NT2/D1 (cell line): Measurements from ENCODE around the gene C1QTNF5.

Source experiments
- DNase-seq: peaks from one replicate; pipeline ENCODE4 v3.0.0-alpha.2; 2011; ENCODE audit warnings: low read depth, low spot score
- H3K27me3 ChIP-seq: 2 replicates; pipeline ENCODE4 v1.6.0; 2011; ENCODE audit warnings: mild to moderate bottlenecking; ENCODE audit not compliant: insufficient read length, insufficient read depth
- H3K36me3 ChIP-seq: 2 replicates; pipeline ENCODE4 v1.6.1; 2011; ENCODE audit warnings: mild to moderate bottlenecking, low read length, mixed read lengths; ENCODE audit not compliant: insufficient read depth, insufficient read length
- H3K4me1 ChIP-seq: 2 replicates; pipeline ENCODE4 v1.5.1; 2011; ENCODE audit not compliant: insufficient read depth, insufficient read length
- H3K4me3 ChIP-seq: 2 replicates; pipeline ENCODE4 v1.5.1; 2011; ENCODE audit warnings: low read depth; ENCODE audit not compliant: insufficient read length
- H3K9ac ChIP-seq: 2 replicates; pipeline ENCODE4 v1.6.0; 2011; ENCODE audit warnings: low read depth; ENCODE audit not compliant: insufficient read length
- H3K9me3 ChIP-seq: 2 replicates; pipeline ENCODE4 v1.5.1; 2011; ENCODE audit warnings: mild to moderate bottlenecking, low read length; ENCODE audit not compliant: insufficient read depth
- SUZ12 ChIP-seq: IDR thresholded peaks from 2 replicates; pipeline ENCODE4 v1.6.1; 2011; ENCODE audit not compliant: insufficient read length, insufficient read depth; ENCODE audit errors: extremely low read depth
- YY1 ChIP-seq: IDR thresholded peaks from 2 replicates; pipeline ENCODE4 v1.6.1; 2011; ENCODE audit not compliant: insufficient read length, insufficient read depth
- ZNF274 ChIP-seq: IDR thresholded peaks from 2 replicates; pipeline ENCODE4 v1.6.1; 2011; ENCODE audit warnings: mild to moderate bottlenecking, low read depth, low read length

The C1QTNF5 gene

DNA sequence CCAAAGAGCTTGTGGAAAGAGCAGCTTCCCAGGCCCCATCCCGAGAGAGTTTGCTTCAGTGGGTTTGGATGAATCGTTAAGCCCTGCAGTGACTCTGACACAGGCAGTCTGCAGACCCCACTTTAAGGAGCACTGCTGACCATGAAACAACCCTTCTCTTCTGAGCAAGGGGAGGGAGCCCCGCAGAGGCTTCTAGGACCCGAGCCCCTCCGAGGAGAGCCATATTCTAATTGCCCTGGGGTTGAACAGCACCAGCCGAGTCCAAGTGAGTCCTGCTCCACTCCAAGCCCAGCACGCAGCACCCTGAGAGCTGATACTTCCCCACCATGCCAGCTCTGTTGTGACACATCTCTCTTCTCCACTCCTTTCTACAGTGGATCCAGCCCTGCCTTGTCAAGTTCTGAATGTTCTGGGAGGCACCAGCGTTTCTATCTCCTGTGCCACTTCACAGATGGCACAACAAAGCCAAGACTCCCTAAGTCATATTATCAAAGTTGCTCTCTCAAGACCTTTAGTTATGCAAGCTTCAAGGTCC, 30.5 kb upstream of the C1QTNF5 start:
- no peak overlapping the region for H3K9ac ChIP-seq
- no peaks in the 10 kb centered on the region for H3K36me3 ChIP-seq
- peaks cover 38% of the 10 kb centered on the region for H3K4me1 ChIP-seq
- H3K4me3 ChIP-seq, result no peak overlapping the region
- H3K27me3 ChIP-seq, result no peaks in the 10 kb centered on the region
- H3K9me3 ChIP-seq, result no peaks in the 10 kb centered on the region
- no peak for DNase-seq
- TF ChIP-seq YY1, result no peak
- no peak for TF ChIP-seq ZNF274
- TF ChIP-seq SUZ12, result no peak

DNA sequence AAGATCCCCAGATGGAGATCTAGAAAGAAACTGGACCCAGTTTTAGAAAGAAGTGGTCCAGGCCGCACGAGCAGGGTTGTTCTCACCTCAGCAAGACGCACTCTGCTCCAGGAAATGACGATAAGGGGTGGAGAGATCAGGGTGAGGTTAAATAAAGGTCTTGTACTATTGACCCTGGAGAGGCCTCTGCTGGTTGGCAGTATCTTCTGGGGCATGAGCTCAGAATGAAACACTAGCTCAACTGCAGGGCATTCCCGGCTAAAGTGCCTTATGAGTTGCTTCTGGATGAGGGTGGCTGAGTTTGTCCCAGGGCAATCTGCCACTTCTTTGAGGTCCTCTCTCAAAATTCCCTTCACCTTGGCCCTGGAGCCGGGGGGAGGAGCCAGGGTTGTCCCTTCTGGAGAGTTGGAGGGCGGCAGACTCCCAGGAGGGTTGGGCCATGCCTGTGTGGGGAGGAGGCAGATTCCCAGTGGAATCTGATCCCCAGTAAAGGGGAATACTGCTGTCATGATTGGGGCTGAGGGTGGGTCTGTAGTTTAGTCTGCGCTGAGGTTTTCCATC, 29.9 kb upstream of the C1QTNF5 start:
- Histone ChIP-seq H3K9me3 (no peaks in the 10 kb centered on the region), H3K27me3 (no peaks in the 10 kb centered on the region), H3K36me3 (no peaks in the 10 kb centered on the region), H3K4me3 (no peak overlapping the region), H3K9ac (no peak overlapping the region), H3K4me1 (peaks cover 33% of the 10 kb centered on the region)
- DNase-seq, result no peak
- no peak for TF ChIP-seq SUZ12
- no peak for TF ChIP-seq YY1
- TF ChIP-seq ZNF274, result no peak

DNA sequence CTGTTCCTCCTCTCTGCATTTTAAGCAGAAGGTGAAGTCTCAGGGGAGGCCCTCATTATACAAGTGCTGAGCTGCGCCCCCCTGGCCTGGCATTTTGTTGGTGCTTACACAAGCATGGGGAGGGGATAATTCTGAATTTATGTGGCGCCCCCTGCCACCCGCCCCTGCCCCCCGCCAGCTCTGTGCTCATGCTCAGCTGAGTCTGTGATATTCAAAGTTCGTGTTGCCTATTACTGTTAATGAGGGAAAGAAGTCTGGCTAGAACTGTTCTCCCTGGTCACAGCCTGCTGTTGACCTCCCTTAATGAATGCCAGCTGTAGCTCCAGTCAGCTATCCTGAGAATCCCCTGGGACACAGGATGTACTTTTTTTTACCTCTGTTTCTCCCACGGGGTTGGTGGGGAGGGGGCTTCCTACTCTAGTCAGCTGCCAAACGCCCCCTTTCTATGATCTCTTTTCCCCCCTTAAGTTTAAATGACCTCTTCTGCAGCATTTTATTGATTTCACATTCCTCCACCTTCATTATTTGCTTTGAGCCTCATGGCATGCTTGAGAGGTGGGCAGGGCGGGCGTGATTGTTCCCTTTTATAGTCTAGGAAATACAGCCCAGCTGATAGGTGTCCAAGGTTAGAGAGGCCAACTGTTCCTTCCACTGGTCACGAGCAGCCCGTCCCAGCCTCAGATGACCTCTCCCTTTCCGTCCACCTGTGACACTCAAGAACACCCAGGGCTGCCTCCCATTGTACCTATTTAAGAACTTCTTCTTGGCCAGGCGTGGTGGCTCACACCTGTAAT, 28.6 kb upstream of the C1QTNF5 start:
- Histone ChIP-seq H3K4me1 (peaks cover 27% of the 10 kb centered on the region), H3K4me3 (no peak overlapping the region), H3K9ac (no peak overlapping the region), H3K36me3 (no peaks in the 10 kb centered on the region), H3K27me3 (peaks cover 10% of the 10 kb centered on the region), H3K9me3 (no peaks in the 10 kb centered on the region)
- no peak for TF ChIP-seq YY1
- no peak for DNase-seq

DNA sequence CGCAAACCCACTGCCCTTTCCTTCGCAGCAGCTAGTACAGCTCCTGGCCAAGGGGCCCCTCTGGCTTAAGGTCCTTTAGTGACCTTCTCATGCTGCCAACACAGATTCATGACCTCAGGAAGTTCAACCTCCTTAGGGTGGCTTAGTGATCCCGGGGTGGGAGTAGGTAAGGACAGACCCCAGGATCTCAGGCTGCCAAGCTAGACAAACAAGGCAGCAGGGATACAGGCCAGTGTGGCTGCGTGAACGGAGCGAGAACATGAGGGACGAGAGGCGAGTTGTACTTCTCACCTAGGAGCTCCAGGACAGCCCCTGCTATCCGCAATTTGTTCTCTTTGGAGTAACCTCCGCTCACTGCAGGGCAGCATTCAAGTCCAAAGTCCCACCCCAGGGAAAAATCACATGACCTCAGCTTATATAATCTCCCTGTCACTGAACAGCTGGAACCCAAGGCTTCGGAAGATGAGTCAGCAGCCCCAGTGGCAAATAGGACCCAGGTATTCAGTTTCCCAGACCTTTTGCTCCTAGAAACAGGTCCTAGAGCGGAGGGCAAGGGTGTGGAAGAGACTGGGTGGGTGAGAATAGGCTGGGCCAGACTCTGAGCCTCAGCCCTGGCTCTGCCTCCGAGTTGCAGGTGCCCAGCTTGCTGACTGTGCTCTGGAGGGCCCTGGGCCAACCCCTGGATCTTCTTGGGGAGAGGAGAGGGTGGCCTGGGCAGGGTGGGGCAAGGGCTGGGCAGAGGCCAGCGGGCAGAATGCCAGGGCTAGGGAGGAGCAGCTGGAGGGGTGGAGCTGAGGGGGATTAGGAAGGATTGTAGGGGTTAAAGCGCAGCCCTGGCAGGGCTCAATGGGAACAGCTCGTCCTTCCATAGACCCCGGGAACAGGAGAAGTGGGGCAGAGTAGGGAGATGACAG, 27.7 kb upstream of the C1QTNF5 start:
- peak overlapping the region; percentile 42 for H3K9ac ChIP-seq
- peaks cover 22% of the 10 kb centered on the region for H3K4me1 ChIP-seq
- H3K9me3 ChIP-seq, result no peaks in the 10 kb centered on the region
- no peak overlapping the region for H3K4me3 ChIP-seq
- TF ChIP-seq ZNF274, result no peak
- no peak for TF ChIP-seq YY1
- TF ChIP-seq SUZ12, result no peak
- no peaks in the 10 kb centered on the region for H3K36me3 ChIP-seq
- H3K27me3 ChIP-seq, result peaks cover 15% of the 10 kb centered on the region
- DNase-seq, result no peak

DNA sequence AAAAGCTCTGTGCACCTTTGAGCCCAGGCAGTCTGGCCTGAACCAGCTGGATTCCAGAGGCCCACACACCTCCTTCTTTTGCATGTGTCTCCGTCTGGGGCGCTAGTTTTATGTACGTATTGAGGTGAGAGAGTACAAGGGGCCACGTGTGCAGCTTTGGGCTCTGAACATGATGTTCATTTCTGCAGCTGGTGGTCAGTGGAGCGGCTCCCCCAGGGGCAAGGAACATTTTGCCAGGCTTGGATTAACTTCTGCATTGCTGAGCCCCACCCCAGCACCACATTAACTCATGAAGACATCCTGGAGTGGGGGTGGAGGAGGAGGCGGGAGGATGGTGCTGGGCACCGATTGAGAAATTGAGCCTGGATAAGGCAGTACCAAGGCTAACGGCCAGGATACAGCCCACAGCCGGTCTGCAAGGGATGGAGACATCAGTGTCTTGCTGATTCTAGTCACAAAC, 27.0 kb upstream of the C1QTNF5 start:
- DNase-seq, result no peak
- no peaks in the 10 kb centered on the region for H3K9me3 ChIP-seq
- H3K4me3 ChIP-seq, result no peak overlapping the region
- TF ChIP-seq YY1 (no peak), ZNF274 (no peak), SUZ12 (no peak)
- H3K27me3 ChIP-seq, result peaks cover 22% of the 10 kb centered on the region
- H3K4me1 ChIP-seq, result peaks cover 24% of the 10 kb centered on the region
- H3K36me3 ChIP-seq, result no peaks in the 10 kb centered on the region
- H3K9ac ChIP-seq, result no peak overlapping the region

DNA sequence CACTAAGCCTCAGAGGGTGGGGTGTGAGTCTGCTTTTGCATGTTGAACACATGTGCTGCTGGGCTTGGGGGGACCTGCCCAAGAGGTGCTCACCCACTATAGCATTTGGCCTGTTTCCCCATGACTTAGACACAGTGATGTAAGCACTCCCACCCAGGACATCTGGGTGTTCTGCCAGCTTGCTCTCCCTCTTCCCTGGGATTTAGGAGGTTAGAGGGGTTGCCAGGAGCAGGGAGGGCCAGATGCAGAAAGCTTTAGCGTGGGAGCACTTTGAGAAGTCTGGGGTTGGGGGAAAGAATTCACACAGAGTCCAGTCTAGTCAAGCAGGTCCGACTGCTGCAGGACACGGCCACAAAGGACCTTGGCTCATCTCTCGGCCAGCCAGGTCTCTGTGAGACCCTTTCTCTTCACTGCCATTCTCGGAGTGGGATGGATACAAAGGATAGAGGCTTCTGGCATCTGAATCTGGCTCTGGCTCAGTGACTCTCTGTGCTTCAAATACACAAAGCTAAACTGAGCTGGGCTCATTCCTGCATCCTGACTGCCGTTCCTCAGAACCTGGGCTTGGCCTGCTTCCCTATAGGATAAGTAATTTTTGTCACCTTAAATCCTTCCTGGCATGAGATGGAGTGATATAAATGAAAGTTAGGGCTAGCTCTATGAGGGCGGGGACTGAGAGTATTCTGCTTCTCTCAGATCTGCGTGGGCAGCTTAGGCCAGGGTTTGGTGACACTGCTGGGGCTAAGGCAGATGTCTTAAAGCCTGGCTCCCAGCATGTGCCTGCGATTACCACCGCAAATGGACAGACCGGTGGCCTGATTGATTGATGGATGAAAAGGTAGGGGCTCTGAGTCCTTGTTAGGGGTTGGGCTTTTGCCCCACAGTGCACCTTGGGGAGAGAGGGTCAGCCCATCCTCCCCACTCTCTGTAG, 26.3 kb upstream of the C1QTNF5 start:
- TF ChIP-seq ZNF274 (no peak), YY1 (no peak), SUZ12 (no peak)
- no peak for DNase-seq

More for the DNA sequence above, 26.3 kb upstream of the C1QTNF5 start:
- Histone ChIP-seq H3K9me3 (no peaks in the 10 kb centered on the region), H3K27me3 (peaks cover 24% of the 10 kb centered on the region), H3K4me3 (no peak overlapping the region), H3K36me3 (no peaks in the 10 kb centered on the region), H3K4me1 (peaks cover 25% of the 10 kb centered on the region), H3K9ac (no peak overlapping the region)
